Measurements from ENCODE around the gene SPATA18. TPM values are rescaled to one million over a fixed set of nuclear protein-coding genes. Genes with fewer than 3 reads are reported as not detected.

The SPATA18 gene
- total and polyA plus RNA-seq, 4 donors: 0.03 to 1.1 (median 0.40) TPM

DNA sequence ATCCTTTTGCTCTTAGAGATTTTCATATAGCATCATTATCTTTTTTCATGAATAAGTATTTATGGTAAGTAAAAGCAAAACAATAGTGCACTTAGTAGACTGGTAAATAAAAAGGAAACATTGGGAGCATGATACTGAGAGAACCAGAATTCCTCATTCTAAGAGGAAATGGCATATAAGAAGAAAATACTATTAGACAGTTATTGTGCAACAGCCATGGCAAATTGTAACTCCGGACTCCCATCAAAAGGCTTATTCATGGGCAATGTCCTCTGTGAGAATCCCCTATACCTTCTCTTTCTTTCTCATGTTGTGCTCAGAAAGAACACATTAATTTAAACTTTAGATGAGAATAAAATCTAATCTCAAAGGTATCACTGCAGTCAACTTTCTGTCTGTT lies 42.4 kb downstream of the SPATA18 start (continued):
- TF ChIP-seq, protein P1, sequence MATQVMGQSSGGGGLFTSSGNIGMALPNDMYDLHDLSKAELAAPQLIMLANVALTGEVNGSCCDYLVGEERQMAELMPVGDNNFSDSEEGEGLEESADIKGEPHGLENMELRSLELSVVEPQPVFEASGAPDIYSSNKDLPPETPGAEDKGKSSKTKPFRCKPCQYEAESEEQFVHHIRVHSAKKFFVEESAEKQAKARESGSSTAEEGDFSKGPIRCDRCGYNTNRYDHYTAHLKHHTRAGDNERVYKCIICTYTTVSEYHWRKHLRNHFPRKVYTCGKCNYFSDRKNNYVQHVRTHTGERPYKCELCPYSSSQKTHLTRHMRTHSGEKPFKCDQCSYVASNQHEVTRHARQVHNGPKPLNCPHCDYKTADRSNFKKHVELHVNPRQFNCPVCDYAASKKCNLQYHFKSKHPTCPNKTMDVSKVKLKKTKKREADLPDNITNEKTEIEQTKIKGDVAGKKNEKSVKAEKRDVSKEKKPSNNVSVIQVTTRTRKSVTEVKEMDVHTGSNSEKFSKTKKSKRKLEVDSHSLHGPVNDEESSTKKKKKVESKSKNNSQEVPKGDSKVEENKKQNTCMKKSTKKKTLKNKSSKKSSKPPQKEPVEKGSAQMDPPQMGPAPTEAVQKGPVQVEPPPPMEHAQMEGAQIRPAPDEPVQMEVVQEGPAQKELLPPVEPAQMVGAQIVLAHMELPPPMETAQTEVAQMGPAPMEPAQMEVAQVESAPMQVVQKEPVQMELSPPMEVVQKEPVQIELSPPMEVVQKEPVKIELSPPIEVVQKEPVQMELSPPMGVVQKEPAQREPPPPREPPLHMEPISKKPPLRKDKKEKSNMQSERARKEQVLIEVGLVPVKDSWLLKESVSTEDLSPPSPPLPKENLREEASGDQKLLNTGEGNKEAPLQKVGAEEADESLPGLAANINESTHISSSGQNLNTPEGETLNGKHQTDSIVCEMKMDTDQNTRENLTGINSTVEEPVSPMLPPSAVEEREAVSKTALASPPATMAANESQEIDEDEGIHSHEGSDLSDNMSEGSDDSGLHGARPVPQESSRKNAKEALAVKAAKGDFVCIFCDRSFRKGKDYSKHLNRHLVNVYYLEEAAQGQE (IDR thresholded peaks at IDR 0.05): no peak
- TF ChIP-seq EGR1 (IDR thresholded peaks at IDR 0.05; ENCODE audit: low read depth in 2 of 2): no peak

DNA sequence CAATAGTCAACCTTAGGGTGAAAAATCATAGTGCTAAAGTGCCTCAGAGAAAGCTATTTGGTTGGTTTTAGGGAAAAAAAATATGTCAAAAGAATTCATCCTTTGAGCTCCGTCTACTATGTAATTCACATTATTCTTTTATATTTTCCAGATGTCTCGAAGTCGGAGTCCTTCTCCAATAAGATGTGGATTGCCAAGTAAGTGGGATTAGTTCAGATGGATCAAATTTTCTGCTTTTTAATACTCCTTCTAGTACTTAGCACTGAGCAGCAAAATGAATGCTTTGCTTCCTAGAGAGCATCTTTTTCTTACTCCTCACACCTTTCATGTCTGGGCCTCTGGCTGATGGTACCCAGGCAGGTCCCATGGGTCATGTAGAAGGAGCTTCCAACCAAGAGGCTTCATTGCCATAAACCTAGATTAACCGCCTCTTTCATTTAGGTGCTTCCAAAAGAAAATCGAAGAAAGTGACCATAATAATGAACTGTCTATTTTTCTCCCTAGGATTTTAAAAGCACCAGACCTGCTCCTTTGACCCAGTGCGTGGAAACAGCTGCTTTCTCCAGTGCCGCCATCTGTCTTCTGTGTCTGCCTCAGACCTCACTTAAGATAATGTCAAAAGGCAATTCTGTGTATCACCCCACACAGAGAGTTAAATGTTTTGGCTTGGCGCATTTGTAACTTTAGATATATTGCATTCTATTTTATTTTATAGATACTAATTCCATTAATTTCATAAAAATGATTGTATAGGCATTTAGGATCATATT lies 43.5 kb downstream of the SPATA18 start:
- H3K4me1 ChIP-seq (ENCODE audit: control insufficient read depth in 4 of 4, insufficient read depth in 4 of 4, low read length in 3 of 4): no peaks in the 10 kb centered on the region
- TF ChIP-seq GABPA (IDR thresholded peaks at IDR 0.05 in 1 of 2, conservative IDR thresholded peaks at IDR 0.05 in 1 of 2) (no peak), TAF1 (conservative IDR thresholded peaks at IDR 0.05) (no peak)
- TF ChIP-seq, protein P2, sequence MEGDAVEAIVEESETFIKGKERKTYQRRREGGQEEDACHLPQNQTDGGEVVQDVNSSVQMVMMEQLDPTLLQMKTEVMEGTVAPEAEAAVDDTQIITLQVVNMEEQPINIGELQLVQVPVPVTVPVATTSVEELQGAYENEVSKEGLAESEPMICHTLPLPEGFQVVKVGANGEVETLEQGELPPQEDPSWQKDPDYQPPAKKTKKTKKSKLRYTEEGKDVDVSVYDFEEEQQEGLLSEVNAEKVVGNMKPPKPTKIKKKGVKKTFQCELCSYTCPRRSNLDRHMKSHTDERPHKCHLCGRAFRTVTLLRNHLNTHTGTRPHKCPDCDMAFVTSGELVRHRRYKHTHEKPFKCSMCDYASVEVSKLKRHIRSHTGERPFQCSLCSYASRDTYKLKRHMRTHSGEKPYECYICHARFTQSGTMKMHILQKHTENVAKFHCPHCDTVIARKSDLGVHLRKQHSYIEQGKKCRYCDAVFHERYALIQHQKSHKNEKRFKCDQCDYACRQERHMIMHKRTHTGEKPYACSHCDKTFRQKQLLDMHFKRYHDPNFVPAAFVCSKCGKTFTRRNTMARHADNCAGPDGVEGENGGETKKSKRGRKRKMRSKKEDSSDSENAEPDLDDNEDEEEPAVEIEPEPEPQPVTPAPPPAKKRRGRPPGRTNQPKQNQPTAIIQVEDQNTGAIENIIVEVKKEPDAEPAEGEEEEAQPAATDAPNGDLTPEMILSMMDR (IDR thresholded peaks at IDR 0.05; ENCODE audit: low read depth, low read length, missing input control): no peak
- TF ChIP-seq, protein P1 (IDR thresholded peaks at IDR 0.05): no peak
- no peaks in the 10 kb centered on the region for H3K9me3 ChIP-seq (ENCODE audit: control insufficient read depth in 4 of 4, low read length in 3 of 4)
- no peak overlapping the region for H3K4me3 ChIP-seq (ENCODE audit: low read depth in 1 of 3, low read length in 3 of 3)
- H3K36me3 ChIP-seq (ENCODE audit: control insufficient read depth in 4 of 4, insufficient read depth in 3 of 4, low read depth in 1 of 4, low read length in 3 of 4): no peaks in the 10 kb centered on the region
- DNase-seq (ENCODE audit: low spot score): no peak
- no peak overlapping the region for H3K9ac ChIP-seq (ENCODE audit: low read depth in 1 of 2, low read length in 2 of 2)
- no peak overlapping the region for H3K27ac ChIP-seq (ENCODE audit: low read depth in 1 of 2, low read length in 2 of 2)
- no peaks in the 10 kb centered on the region for H3K27me3 ChIP-seq (ENCODE audit: control insufficient read depth in 4 of 4, insufficient read depth in 4 of 4, low read length in 3 of 4)
- 87% methylated on average over 8 of the region's 8 CpGs for WGBS

DNA sequence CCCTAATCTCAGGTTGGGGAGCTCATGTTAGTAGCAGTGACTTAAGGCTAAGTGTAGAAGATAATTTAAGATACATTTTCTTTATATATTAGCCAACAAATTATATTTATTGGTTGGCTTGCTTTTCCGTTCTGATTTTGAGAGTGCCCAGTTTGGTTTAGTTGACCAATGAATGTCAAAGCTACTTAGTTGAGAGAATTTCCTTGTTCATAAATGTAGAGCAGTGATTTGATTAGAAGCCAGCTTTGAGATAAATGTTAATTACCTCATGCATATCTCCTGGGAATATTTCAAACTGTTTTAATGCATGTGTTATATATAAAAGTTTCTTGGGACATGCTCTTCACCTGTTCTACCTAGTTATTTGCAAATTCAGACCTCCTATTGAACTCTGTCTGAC lies 44.3 kb downstream of the SPATA18 start:
- Histone ChIP-seq H3K27ac (ENCODE audit: low read depth in 1 of 2, low read length in 2 of 2) (no peak overlapping the region), H3K27me3 (ENCODE audit: control insufficient read depth in 4 of 4, insufficient read depth in 4 of 4, low read length in 3 of 4) (no peaks in the 10 kb centered on the region), H3K36me3 (ENCODE audit: control insufficient read depth in 4 of 4, insufficient read depth in 3 of 4, low read depth in 1 of 4, low read length in 3 of 4) (no peaks in the 10 kb centered on the region), H3K4me1 (ENCODE audit: control insufficient read depth in 4 of 4, insufficient read depth in 4 of 4, low read length in 3 of 4) (no peaks in the 10 kb centered on the region), H3K9ac (ENCODE audit: low read depth in 1 of 2, low read length in 2 of 2) (no peak overlapping the region), H3K9me3 (ENCODE audit: control insufficient read depth in 4 of 4, low read length in 3 of 4) (no peaks in the 10 kb centered on the region), H3K4me3 (ENCODE audit: low read depth in 1 of 3, low read length in 3 of 3) (no peak overlapping the region)
- DNase-seq (ENCODE audit: low spot score): no peak
- WGBS: 83% methylated on average over 1 of the region's 1 CpG
- TF ChIP-seq, protein P2 (IDR thresholded peaks at IDR 0.05; ENCODE audit: low read depth, low read length, missing input control): no peak
- TF ChIP-seq FOXA1 (IDR thresholded peaks at IDR 0.05) (no peak), GABPA (IDR thresholded peaks at IDR 0.05 in 1 of 2, conservative IDR thresholded peaks at IDR 0.05 in 1 of 2) (no peak), RAD21 (IDR thresholded peaks at IDR 0.05) (no peak)
- TF ChIP-seq, protein P1 (IDR thresholded peaks at IDR 0.05): no peak
